ENCODE results near the gene SEMA4D.

The SEMA4D gene

DNA sequence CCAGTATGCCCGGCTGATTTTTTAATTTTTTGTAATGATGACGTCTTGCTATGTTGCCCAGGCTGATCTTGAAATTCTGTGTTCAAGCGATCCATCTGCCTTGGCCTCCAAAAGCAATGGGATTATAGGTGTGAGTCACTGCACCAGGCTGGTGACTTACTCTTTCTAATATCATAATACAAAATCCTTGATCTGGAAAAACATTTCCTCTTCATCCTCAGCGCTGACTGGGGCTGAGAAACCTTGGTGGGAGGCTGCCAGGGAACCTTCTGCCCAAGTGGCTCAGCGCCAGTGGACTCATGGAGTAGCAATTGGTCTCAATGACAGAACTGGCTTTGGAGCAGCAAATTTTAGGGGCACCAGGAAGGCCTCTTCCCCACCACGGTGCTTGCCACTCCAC, 17.5 kb upstream of the SEMA4D start:
- H3K4me2 ChIP-seq (ENCODE audit: low read length) = no peak overlapping the region
- H3K9me3 ChIP-seq (ENCODE audit: insufficient read depth, low read length) = no peaks in the 10 kb centered on the region
- TF ChIP-seq, protein P1, sequence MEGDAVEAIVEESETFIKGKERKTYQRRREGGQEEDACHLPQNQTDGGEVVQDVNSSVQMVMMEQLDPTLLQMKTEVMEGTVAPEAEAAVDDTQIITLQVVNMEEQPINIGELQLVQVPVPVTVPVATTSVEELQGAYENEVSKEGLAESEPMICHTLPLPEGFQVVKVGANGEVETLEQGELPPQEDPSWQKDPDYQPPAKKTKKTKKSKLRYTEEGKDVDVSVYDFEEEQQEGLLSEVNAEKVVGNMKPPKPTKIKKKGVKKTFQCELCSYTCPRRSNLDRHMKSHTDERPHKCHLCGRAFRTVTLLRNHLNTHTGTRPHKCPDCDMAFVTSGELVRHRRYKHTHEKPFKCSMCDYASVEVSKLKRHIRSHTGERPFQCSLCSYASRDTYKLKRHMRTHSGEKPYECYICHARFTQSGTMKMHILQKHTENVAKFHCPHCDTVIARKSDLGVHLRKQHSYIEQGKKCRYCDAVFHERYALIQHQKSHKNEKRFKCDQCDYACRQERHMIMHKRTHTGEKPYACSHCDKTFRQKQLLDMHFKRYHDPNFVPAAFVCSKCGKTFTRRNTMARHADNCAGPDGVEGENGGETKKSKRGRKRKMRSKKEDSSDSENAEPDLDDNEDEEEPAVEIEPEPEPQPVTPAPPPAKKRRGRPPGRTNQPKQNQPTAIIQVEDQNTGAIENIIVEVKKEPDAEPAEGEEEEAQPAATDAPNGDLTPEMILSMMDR (IDR thresholded peaks at IDR 0.05; ENCODE audit: low read depth, low read length) = no peak
- TF ChIP-seq EZH2phosphoT487 (IDR thresholded peaks at IDR 0.05; ENCODE audit: low read depth) = no peak

DNA sequence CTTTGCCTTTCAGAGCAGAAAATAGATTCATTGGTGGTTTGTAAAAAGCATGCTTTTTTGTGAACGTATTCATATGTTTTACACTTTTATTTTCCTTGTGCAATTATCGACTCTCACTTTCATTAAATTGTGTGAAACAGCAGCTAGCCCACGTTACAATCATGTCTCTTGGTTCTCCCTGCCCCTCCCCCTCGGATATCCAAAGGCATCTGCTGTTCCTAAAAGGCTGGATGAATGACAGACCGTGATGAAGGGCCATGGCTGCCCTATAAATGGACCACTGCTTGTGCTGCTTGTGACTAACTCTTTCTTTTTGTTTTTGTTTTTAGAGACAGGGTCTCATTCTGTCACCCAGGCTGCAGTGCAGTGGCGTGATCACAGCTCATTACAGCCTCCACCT, 17.0 kb upstream of the SEMA4D start:
- no peaks in the 10 kb centered on the region for H3K36me3 ChIP-seq (replicated peaks; ENCODE audit: low read depth, low read length)
- TF ChIP-seq, protein P1 (IDR thresholded peaks at IDR 0.05; ENCODE audit: low read depth, low read length) = no peak
- TF ChIP-seq EZH2phosphoT487 (IDR thresholded peaks at IDR 0.05; ENCODE audit: low read depth) = no peak
- peaks cover 13% of the 10 kb centered on the region for H3K4me1 ChIP-seq (ENCODE audit: low read length)
- no peaks in the 10 kb centered on the region for H3K9me3 ChIP-seq (ENCODE audit: insufficient read depth, low read length)
- no peak overlapping the region for H3K9ac ChIP-seq (ENCODE audit: low read length)
- H3K79me2 ChIP-seq (ENCODE audit: low read length) = no peaks in the 10 kb centered on the region
- H4K20me1 ChIP-seq (ENCODE audit: insufficient read depth, low read length) = no peaks in the 10 kb centered on the region
- H2AFZ ChIP-seq (ENCODE audit: low read depth, low read length) = no peak overlapping the region
- no peak overlapping the region for H3K27ac ChIP-seq (ENCODE audit: low read length)
- H3K4me3 ChIP-seq (ENCODE audit: low read length) = no peak overlapping the region
- H3K4me2 ChIP-seq (ENCODE audit: low read length) = no peak overlapping the region
- peaks cover 12% of the 10 kb centered on the region for H3K27me3 ChIP-seq (ENCODE audit: low read depth, low read length)

More for the DNA sequence above, 17.5 kb upstream of the SEMA4D start:
- no peaks in the 10 kb centered on the region for H4K20me1 ChIP-seq (ENCODE audit: insufficient read depth, low read length)
- no peak overlapping the region for H3K27ac ChIP-seq (ENCODE audit: low read length)
- peaks cover 12% of the 10 kb centered on the region for H3K27me3 ChIP-seq (ENCODE audit: low read depth, low read length)
- H3K4me3 ChIP-seq (ENCODE audit: low read length) = no peak overlapping the region
- no peak overlapping the region for H2AFZ ChIP-seq (ENCODE audit: low read depth, low read length)
- peaks cover 13% of the 10 kb centered on the region for H3K4me1 ChIP-seq (ENCODE audit: low read length)
- no peak overlapping the region for H3K9ac ChIP-seq (ENCODE audit: low read length)
- no peaks in the 10 kb centered on the region for H3K79me2 ChIP-seq (ENCODE audit: low read length)
- no peaks in the 10 kb centered on the region for H3K36me3 ChIP-seq (replicated peaks; ENCODE audit: low read depth, low read length)

DNA sequence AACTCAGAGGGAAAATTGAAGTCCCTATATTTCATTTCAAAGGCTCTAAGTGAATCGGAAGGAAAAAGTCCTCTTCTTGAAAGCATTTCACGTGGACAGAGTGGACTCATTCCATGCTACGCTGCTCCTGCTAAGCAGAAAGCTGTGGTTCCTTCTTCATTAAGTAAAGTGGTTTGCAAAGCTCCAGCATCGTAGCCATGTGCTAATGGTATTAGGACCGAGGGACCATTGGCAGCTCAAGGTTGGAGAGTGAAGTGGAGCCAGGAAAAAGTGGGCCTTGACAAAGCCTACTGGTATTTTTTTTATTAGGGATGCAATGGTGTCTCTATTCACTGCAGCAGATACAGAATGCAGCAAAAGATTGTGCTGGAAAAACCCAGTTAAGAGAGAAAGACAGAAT, 16.4 kb upstream of the SEMA4D start:
- Histone ChIP-seq H3K4me1 (ENCODE audit: low read length) (peaks cover 11% of the 10 kb centered on the region), H3K9me3 (ENCODE audit: insufficient read depth, low read length) (no peaks in the 10 kb centered on the region), H3K27me3 (ENCODE audit: low read depth, low read length) (peaks cover 12% of the 10 kb centered on the region), H3K27ac (ENCODE audit: low read length) (no peak overlapping the region), H3K4me3 (ENCODE audit: low read length) (no peak overlapping the region), H3K9ac (ENCODE audit: low read length) (no peak overlapping the region), H3K4me2 (ENCODE audit: low read length) (no peak overlapping the region), H3K79me2 (ENCODE audit: low read length) (no peaks in the 10 kb centered on the region), H4K20me1 (ENCODE audit: insufficient read depth, low read length) (no peaks in the 10 kb centered on the region), H3K36me3 (replicated peaks; ENCODE audit: low read depth, low read length) (no peaks in the 10 kb centered on the region), H2AFZ (ENCODE audit: low read depth, low read length) (no peak overlapping the region)
- TF ChIP-seq, protein P1 (IDR thresholded peaks at IDR 0.05; ENCODE audit: low read depth, low read length) = no peak
- no peak for TF ChIP-seq EZH2phosphoT487 (IDR thresholded peaks at IDR 0.05; ENCODE audit: low read depth)

DNA sequence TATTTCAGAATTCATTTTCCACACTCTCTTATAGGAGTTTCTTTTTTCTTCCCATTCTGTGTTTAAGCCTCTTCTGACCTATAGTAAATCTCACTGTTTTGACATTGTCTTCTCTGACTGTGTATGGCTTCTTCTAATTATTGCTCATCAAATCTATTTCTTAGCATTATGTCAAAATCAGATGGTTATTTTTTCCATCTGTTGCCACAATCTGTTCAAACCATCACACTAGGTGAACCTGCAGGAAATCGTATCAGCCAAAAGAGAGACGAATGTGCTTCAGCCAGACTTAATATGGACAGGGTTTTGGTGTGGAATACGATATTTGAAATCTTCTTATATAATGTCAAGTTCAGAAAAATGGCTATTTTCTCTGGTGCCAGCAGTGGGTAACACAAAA, 15.9 kb upstream of the SEMA4D start:
- Histone ChIP-seq H3K36me3 (replicated peaks; ENCODE audit: low read depth, low read length) (no peaks in the 10 kb centered on the region), H4K20me1 (ENCODE audit: insufficient read depth, low read length) (no peaks in the 10 kb centered on the region), H3K27me3 (ENCODE audit: low read depth, low read length) (peaks cover 12% of the 10 kb centered on the region), H3K4me1 (ENCODE audit: low read length) (peaks cover 6% of the 10 kb centered on the region), H3K79me2 (ENCODE audit: low read length) (no peaks in the 10 kb centered on the region), H3K9ac (ENCODE audit: low read length) (no peak overlapping the region), H3K27ac (ENCODE audit: low read length) (no peak overlapping the region), H3K4me2 (ENCODE audit: low read length) (no peak overlapping the region), H3K9me3 (ENCODE audit: insufficient read depth, low read length) (no peaks in the 10 kb centered on the region), H2AFZ (ENCODE audit: low read depth, low read length) (no peak overlapping the region), H3K4me3 (ENCODE audit: low read length) (no peak overlapping the region)
- TF ChIP-seq, protein P1 (IDR thresholded peaks at IDR 0.05; ENCODE audit: low read depth, low read length) = no peak
- no peak for TF ChIP-seq EZH2phosphoT487 (IDR thresholded peaks at IDR 0.05; ENCODE audit: low read depth)
